ENCODE results near the gene EGFL8.

- TF ChIP-seq SUZ12 (IDR thresholded peaks at IDR 0.05; ENCODE audit: extremely low read depth, insufficient read depth, insufficient read length), result no peak
- no peak for TF ChIP-seq YY1 (IDR thresholded peaks at IDR 0.05; ENCODE audit: insufficient read depth, insufficient read length)
Measured at GRCh38 chr6:32114796-32115195, 49.6 kb upstream of the EGFL8 start.

Data from NT2/D1 (cell line).